GOT3 (cell line): ENCODE measurements around the gene OR52I2.

Experiments
- DNase-seq: peaks from one replicate; lab custom pipeline; 2025; ENCODE audit warnings: mixed read lengths; lab: John Stamatoyannopoulos, UW

The OR52I2 gene

DNA sequence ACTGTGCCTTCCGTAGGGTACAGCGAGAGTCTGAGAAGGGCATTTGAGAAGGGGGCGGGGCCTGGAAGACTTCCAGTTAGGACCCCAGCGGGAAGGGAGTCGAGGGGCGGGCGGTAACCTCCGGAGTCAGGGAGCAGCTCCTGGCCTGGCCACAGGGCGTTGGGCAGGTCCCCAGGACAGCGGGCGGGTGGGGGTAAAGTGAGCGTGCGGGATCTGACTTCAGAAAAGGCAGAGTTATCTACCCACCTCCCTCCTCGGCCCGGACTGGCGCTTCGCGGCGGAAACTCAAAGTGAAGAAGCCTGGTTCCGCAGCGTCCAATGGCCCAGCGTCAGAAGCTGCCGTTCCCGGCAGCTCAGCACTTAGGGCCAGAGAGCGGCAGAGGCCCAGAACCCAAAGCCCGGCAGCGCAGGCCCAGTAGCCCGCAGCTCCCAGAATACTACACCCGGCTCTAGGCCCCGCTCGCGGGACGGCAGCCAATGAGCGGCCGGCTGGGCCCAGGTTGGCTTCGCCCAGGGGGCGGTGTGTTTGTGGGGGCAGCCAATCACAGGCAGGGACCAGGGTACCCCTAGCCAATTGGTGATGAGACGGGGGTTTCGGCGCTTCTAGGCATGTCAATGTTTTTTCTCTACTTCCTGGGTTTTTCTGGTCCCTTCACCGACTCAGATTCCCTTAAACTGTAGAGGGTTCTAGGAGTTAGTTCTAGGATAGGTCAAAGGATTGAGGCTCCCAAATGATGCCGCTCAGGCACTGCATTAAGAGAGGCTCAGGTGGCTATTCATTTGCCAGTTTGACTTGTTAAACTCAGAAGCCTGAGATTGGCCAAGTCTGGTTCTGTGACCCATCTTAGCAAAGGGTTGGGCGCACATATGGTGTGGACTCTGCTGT is 26.5 kb downstream of the OR52I2 start, which contains the start of gene TRIM68:
Gene TRIM68 (minus strand): TSS at position 451 of the 886 bp plus-strand sequence. CDS start 2,727 bp downstream, outside the sequence.
- peak; percentile 70 for DNase-seq

DNA sequence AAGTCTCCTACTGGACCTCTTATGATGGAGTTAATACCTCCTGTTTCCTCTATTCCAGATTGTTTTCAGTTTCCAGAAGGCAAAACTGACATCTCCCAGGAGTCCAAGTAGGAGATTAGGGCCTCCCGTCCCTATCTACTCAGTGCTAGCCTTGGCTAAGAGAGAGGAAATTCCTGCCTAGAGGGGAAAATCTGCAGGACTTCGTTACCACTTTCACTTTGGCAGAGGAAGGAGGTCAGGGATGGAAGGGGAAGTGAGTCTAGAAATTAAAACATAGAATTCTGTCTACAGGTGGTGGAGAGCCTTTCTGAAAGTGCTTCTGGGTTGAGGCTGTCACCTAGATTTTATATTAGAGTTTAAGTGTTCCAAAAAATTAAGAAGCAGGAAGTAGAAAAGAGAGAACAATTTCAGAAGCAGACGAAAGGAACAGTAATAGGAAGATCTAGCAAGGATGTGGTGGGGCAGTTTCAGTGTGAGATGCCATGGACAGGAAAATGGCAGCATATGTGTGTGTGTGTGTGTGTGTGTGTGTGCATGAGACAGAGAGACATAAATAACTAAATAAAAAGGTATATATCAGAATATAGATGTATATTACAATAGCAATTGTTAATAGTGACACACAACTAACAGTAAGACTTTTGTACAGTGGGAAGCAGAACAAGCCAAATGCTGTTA is 28.9 kb downstream of the OR52I2 start:
- DNase-seq, result no peak

DNA sequence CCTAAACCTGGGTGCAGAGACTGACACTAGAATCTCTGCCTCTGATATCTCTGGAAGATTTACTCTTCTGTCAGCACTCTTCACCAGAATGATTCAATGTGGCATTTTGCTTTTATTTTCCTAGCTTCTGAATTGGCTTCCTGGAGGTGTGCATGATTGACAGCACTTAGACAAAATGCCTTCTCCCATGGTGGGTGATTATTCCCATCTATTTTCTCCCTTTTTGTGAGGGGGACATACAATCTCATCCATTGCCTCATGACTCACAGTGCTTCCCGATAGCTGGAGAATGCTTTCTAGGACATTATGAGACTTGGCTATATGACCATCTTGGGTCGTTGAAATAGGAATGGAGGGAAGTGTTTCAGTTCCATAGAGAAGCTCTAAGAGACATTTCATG is 30.4 kb downstream of the OR52I2 start:
- DNase-seq, result no peak

DNA sequence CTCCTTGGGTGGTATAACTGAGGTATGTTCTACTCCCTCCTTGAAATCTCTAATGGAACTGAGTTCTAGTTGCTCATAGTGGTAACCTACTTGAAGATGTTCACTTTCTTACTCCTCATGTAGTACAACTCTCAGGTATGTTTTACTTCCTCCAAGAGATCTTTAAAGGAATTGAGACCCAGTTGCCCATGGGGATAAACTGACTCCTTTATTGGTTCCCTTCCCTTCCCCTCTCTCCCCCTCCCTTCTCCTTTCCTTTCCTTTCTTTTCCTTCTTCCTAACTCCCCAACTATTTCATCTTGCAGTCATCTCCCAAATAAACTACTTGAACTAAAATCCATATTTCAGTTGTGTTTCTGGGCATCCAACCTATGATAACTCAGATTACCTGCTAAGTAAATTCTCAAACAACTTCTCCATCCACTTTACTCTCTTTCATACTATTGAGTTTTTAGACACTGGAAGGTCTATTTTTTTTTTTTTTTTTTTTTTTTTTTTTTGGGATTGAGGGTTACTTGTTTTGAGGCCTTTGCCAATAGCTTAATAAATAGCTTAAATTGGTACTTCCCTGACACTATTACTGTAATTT is 34.4 kb downstream of the OR52I2 start:
- no peak for DNase-seq

- DNase-seq, result no peak
These were observed 38.0 kb downstream of the OR52I2 start for GRCh38 chr11:4619514-4619913.

GRCh38 chr11:4626207-4627099 is 44.9 kb downstream of the OR52I2 start:
- no peak for DNase-seq

DNA sequence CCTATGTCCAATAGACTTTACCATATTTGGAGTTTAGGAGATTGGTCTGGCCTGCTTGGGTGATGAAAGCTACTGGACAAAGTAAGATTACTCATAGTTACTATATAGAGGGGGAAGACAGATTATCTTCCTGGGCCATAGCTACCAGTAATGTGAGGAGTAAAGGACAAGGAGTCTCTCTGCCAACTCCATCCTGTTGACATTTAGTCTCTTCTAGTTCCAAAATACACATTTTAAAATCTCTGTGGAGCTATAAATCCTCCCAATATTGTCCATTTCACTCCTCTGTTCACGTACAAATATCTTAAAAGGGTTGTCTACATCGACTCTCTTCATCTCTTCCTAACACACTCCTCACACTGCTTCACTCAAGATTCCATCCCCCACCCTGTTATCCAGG is 54.6 kb downstream of the OR52I2 start:
- no peak for DNase-seq

GRCh38 chr11:4636962-4637661 is 55.6 kb downstream of the OR52I2 start, which contains the start of gene OR51D1:
TSS of gene OR51D1 (plus strand) at chr11:4637477. CDS start at chr11:4639791, 2,314 bp downstream.
- DNase-seq, result no peak

DNA sequence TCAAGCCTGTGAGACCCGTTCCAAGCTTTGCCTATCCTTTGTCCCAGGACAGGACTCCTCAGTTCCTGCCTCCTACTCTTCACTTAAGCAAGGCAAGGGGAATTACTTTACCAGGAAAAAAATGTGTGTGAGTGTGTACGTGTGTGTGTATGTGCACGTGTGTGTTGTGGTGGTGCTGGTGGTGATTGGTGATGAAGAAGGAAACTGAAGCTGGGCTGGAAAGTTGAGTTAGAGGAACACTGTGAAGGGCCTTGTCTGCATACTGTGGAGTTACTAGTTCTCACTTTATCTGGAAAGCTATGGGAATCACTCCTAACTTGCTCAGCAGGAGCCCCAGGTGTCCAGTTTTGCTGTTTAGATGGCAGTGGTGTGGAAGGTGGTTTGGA is 56.1 kb downstream of the OR52I2 start:
- no peak for DNase-seq

GRCh38 chr11:4639931-4640330 is 58.4 kb downstream of the OR52I2 start:
- DNase-seq, result no peak

DNA sequence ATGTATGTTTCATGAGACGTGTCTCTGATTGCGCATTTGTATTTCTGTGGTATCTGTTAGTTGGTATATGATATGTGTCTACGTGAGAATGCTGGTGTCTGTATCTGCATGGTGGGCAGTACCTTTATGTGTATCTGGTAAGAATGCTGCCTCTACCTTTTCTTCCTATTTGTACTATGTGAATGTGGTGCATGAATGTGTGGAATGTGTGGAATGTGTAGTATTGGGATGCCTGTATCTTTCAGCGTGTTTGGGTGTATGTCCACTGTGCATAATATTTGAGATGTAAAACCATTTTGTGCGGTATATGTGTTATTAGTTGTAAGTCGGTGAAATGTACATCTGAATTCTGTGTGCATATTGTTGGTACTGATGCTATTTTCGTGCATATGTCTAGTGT is 60.0 kb downstream of the OR52I2 start:
- no peak for DNase-seq

- no peak for DNase-seq
These were observed 60.5 kb downstream of the OR52I2 start for GRCh38 chr11:4642043-4642442.
